Measurements from ENCODE around the gene ERCC6L.

DNA sequence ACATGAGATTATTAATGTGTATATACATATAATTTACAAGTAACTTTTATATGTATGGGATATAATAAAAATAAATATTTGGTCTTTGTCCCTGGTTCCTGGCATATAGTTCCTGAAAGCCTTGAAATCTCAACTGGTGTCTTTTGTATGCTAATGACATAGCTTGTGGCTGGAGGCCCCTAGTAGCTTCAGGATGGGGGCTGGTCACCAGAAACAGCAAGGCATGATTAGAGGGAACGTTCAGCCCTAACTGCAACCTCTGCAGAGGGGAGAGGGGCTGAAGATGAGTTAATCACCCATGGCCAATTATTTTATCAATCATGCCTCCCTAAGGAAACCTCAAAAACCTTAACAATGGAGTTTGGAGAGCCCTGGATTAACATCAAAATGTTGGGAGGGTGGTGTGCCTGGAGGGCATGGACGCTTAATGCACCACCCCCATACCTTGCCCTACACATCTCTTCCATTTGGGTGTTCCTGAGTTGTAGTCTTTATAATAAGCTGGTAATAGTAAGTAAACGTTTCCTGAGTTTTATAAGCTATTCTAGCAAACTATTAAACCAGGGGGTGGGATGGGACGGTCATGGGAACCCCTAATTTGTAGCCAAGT, 35.9 kb downstream of the ERCC6L start:
- TF ChIP-seq, protein P1, sequence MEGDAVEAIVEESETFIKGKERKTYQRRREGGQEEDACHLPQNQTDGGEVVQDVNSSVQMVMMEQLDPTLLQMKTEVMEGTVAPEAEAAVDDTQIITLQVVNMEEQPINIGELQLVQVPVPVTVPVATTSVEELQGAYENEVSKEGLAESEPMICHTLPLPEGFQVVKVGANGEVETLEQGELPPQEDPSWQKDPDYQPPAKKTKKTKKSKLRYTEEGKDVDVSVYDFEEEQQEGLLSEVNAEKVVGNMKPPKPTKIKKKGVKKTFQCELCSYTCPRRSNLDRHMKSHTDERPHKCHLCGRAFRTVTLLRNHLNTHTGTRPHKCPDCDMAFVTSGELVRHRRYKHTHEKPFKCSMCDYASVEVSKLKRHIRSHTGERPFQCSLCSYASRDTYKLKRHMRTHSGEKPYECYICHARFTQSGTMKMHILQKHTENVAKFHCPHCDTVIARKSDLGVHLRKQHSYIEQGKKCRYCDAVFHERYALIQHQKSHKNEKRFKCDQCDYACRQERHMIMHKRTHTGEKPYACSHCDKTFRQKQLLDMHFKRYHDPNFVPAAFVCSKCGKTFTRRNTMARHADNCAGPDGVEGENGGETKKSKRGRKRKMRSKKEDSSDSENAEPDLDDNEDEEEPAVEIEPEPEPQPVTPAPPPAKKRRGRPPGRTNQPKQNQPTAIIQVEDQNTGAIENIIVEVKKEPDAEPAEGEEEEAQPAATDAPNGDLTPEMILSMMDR (IDR thresholded peaks at IDR 0.05 in 4 of 5, conservative IDR thresholded peaks at IDR 0.05 in 1 of 5), result no peak
- TF ChIP-seq POLR2A (IDR thresholded peaks at IDR 0.05), result no peak

Measured in gastrocnemius medialis (tissue), 4 donors.